GM18517 (cell line): Measurements from ENCODE around the gene PTPRD.

Source experiments
- ATAC-seq: cut with Tn5 transposase; IDR thresholded peaks from one replicate; pipeline ENCODE4 v1.9.1; 2021; ENCODE audit warnings: mild to moderate bottlenecking, moderate library complexity; ENCODE audit not compliant: unreplicated experiment

The PTPRD gene

GRCh38 chr9:8434621-8435020 is 2178.2 kb downstream of the PTPRD start:
- no peak for ATAC-seq

- ATAC-seq, result no peak
These were observed 2180.6 kb downstream of the PTPRD start for GRCh38 chr9:8432224-8432623.

- no peak for ATAC-seq
These were observed 2181.3 kb downstream of the PTPRD start for GRCh38 chr9:8431505-8431904.

GRCh38 chr9:8430945-8431344 is 2181.9 kb downstream of the PTPRD start:
- no peak for ATAC-seq

GRCh38 chr9:8429768-8430167 is 2183.0 kb downstream of the PTPRD start:
- ATAC-seq, result no peak

GRCh38 chr9:8429157-8429556 is 2183.6 kb downstream of the PTPRD start:
- no peak for ATAC-seq

- ATAC-seq, result no peak
These were observed 2184.4 kb downstream of the PTPRD start for GRCh38 chr9:8428389-8428788.

- ATAC-seq, result no peak
These were observed 2187.9 kb downstream of the PTPRD start for GRCh38 chr9:8424786-8425410.

- no peak for ATAC-seq
These were observed 2192.4 kb downstream of the PTPRD start for GRCh38 chr9:8420416-8420815.

GRCh38 chr9:8419596-8420275 is 2193.1 kb downstream of the PTPRD start:
- ATAC-seq, result no peak

- no peak for ATAC-seq
These were observed 2195.5 kb downstream of the PTPRD start for GRCh38 chr9:8417341-8417740.

GRCh38 chr9:8412327-8412726 is 2200.5 kb downstream of the PTPRD start:
- no peak for ATAC-seq

GRCh38 chr9:8408575-8409190 is 2204.1 kb downstream of the PTPRD start:
- ATAC-seq, result no peak

- ATAC-seq, result no peak
These were observed 2210.7 kb downstream of the PTPRD start for GRCh38 chr9:8401961-8402705.

- no peak for ATAC-seq
These were observed 2212.4 kb downstream of the PTPRD start for GRCh38 chr9:8400378-8400777.

- no peak for ATAC-seq
These were observed 2217.8 kb downstream of the PTPRD start for GRCh38 chr9:8395022-8395421.

GRCh38 chr9:8394341-8394740 is 2218.5 kb downstream of the PTPRD start:
- ATAC-seq, result no peak

- no peak for ATAC-seq
These were observed 2219.9 kb downstream of the PTPRD start for GRCh38 chr9:8392866-8393265.

- no peak for ATAC-seq
These were observed 2221.2 kb downstream of the PTPRD start for GRCh38 chr9:8391566-8391965.

GRCh38 chr9:8391132-8391531 is 2221.7 kb downstream of the PTPRD start:
- ATAC-seq, result no peak

GRCh38 chr9:8390571-8390970 is 2222.2 kb downstream of the PTPRD start:
- ATAC-seq, result no peak

- no peak for ATAC-seq
These were observed 2223.3 kb downstream of the PTPRD start for GRCh38 chr9:8389531-8389930.
